SW480 (cell line): Measurements from ENCODE around the gene EP400.
A peak's percentile ranks its signal among the peaks of the same experiment; 100 is the strongest.

ENCODE experiments used
- DNase-seq: peaks from one replicate; pipeline ENCODE4 v3.0.0-alpha.2; 2016; ENCODE audit warnings: low spot score

The EP400 gene

DNA sequence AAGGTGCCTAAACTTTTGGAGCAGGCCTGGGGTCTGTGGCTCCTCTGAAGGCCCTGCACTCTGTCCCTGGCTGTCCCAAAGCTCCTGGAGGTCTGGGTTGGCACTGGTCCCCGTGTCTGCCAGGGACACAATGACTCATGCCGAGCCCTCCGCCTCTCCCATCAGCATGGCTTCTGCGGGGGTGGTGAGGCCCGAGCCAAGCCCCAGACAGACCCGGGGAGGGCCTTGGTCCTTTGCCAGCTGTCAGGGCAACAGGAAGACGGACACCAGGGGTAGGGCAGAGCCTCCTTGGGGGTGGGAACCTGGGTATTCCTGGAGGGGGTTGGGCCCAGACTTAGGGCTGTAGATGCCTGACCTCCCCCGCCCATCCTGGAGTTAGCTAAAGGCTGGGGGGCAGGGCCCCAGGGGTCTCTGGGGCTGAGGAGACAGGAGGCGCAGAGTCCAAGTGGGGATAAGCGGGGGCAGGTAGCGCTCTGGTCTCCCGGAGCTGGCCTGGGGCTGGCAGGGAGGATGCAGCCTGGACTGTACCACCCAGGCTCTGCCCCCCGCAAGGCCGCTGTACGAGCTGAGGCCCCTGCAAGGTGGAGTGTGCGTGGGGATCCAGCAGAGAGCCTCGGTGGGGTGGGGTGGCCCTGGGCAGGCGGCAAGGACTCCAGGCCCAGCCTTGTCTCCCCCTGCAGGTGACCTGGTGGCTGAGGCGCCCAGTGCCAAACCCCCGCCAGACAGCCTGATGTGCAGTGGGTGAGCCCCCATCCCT is 37.0 kb upstream of the EP400 start:
- DNase-seq: peak; percentile 73

DNA sequence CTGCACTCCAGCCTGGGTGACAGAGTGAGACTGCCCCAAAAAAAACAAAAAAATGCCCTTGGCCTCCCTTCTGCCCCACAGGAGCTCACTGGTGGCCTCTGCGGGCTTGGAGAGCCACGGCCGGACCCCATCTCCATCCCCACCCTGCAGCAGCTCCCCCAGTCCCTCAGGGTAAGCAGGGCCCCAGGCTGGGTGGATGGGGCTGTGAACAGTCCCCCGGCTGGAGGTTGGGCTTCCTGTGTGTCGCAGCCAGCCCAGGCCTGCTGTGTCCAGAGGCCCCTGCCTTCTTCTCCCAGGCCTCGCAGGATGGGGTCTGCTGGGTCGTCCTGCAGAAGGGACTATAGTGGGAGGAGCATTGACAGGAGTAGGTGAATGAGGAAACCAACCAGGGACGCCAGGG is 36.1 kb upstream of the EP400 start:
- no peak for DNase-seq

DNA sequence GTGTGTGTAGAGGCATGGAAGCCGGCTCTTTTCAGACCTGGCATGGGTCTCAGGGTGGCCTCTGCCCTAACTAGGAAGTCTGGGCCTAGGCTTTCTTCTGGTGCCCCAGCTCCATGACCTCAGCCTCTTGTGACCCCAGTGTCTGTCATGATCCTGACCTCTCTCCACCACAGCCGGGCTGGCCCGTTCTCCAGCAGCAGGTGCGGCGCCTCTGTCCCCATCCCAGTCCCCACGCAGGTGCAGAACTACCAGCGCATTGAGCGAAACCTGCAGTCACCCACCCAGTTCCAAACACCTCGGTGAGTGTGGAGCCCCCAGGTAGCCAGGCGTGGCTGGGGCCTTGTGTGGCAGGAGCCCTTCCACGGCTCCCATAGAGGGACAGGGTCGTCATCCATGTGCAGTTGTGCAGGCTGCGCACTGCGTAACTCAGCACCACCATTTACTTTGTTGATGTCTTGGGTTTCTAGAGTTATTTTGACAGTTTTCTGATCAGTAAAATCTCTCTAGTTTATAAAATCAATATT is 35.5 kb upstream of the EP400 start:
- DNase-seq: no peak

DNA sequence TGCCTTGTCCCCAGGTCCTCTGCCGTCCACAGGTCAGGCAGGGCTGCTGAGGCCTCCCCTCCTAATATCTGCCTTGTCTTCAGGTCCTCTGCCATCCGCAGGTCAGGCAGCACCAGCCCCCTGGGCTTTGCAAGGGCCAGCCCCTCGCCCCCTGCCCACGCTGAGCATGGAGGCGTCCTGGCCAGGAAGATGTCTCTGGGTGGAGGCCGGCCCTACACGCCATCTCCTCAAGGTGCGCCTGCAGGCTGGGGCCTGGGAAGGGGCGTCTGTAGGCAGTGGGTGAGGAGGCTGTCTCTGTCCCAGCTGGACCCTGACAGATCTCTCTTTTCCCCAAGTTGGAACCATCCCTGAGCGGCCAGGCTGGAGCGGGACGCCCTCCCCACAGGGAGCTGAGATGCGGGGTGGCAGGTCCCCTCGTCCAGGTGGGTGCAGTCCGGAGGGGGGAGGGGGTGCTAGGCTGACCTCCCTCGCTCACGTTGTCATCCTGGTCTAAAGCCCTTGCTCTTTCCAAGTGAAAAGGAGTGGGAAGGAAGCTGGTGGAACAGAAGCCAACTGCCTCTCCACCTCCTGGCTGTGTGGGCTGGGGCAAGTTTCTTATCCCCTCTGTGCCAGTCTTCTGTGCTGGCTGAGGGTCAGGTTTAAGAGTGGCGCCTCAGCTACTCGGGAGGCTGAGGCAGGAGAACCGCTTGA is 34.6 kb upstream of the EP400 start:
- no peak for DNase-seq

DNA sequence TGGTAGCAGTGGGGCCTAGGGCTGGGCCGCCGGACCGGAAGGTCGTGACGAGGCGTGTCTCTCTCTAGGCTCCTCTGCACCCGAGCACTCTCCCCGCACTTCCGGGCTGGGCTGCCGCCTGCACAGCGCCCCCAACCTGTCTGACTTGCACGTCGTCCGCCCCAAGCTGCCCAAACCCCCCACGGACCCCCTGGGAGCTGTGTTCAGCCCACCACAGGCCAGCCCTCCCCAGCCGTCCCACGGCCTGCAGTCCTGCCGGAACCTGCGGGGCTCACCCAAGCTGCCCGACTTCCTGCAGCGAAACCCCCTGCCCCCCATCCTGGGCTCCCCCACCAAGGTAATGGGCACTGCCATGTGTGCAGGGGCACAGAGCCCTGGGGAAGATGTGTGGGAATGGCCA is 33.9 kb upstream of the EP400 start:
- DNase-seq: no peak

DNA sequence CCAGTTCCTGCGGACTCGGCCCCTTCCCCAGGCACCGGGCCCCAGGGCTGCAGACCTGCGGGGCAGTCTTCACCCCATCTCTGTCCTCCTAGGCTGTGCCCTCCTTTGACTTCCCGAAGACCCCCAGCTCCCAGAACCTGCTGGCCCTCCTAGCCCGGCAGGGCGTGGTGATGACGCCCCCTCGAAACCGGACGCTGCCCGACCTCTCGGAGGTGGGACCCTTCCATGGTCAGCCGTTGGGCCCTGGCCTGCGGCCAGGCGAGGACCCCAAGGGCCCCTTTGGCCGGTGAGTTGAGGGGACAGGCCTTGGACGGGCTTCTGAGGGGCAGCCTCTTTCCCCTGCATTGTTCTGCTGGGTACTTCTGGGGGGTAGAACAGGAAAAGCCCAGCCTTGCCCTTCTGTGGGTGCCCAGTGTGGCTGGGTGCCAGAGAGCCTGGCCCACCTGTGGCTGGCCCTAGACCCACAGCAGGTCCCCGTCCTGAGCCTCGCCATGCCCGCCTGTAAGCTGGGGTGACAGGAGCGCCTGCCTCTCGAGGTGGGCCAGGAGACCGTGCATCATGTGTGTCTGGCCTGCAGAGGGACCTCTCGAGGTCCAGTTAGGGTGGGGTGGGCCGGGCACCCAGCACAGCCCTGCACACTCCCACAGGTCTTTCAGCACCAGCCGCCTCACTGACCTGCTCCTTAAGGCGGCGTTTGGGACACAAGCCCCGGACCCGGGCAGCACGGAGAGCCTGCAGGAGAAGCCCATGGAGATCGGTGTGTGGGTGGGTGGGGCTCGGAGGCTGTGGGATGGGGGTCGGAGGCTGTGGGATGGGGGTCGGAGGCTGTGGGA is 33.2 kb upstream of the EP400 start:
- DNase-seq: no peak

DNA sequence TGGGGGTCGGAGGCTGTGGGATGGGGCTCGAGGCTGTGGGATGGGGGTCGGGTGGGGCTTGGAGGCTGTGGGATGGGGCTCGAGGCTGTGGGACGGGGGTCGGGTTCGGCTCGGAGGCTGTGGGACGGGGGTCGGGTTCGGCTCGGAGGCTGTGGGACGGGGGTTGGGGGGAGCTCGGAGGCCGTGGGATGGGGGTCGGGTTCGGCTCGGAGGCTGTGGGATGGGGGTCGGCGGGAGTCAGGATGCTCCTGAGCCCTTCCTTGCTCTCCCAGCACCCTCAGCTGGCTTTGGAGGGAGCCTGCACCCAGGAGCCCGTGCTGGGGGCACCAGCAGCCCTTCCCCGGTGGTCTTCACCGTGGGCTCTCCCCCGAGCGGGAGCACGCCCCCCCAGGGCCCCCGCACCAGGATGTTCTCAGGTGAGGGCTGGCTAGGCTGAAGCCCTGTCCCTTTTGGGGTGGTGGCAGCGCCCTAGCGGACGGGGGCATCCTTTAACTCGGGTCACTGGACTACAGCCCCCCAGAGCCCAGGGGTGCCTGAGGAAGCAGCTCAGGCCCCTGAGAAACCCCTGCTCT is 32.5 kb upstream of the EP400 start:
- DNase-seq: no peak

DNA sequence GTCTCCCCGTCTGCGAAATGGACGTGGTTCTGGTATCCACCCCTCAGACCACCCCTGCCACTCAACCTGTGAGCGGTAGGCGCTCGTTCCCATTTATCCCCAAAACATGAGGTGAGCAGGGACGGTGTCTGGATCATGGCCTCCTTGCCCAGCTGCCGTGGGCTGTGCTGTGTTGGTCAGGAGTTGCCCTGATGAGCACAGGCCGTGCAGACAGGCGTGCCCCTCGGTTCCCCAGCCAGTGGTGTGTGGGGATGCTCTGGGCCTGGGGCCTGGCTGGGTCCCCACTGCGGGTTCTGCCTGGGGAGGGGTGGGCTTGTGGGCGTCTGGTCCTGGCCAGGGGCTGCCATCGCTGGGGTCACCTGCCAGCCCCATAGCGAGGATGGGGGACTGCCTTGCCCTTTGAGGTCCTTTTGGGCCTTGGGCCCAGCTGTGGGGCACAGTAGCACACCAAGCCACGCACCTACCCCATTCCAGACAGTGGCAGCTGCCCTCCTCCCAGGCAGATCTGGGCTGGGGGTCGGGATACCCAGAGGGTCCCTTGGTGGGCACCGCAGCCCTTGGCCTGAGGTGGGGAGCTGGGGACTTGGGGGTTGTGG is 31.9 kb upstream of the EP400 start:
- no peak for DNase-seq

DNA sequence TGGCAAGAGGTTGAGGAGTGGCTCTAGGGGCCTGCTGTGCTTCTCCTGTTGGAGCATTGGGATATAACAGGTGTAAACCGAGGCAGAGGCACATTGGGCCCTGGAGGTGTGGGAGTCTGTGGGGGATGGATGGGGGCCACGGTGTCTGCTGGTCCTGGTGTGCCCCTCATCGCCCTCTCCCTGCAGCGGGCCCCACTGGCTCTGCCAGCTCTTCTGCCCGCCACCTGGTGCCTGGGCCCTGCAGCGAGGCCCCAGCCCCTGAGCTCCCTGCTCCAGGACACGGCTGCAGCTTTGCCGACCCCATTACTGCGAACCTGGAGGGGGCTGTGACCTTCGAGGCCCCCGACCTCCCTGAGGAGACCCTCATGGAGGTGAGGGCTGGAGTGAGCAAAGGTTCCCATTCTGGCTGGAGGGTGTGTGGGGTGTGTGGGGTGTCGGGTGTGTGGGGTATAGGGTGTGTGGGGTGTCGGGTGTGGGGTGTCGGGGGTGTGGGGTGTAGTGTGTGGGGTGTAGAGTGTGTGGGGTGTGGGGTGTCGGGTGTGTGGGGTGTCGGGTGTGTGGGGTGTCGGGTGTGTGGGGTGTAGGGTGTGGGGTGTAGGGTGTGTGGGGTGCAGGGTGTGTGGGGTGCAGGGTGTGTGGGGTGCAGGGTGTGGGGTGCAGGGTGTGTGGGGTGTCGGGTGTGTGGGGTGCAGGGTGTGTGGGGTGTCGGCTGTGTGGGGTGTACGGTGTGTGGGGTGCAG is 31.3 kb upstream of the EP400 start:
- DNase-seq: no peak

DNA sequence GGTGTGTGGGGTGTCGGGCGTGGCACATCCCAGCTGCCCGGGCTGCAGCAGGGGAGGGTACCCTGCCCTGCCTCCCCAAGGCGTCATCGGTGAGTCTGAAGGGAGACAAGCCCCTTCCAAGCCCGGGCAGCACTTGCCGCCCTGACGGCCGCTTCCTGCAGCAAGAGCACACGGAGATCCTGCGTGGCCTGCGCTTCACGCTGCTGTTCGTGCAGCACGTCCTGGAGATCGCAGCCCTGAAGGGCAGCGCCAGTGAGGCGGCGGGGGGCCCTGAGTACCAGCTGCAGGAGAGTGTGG is 30.7 kb upstream of the EP400 start:
- DNase-seq: no peak

DNA sequence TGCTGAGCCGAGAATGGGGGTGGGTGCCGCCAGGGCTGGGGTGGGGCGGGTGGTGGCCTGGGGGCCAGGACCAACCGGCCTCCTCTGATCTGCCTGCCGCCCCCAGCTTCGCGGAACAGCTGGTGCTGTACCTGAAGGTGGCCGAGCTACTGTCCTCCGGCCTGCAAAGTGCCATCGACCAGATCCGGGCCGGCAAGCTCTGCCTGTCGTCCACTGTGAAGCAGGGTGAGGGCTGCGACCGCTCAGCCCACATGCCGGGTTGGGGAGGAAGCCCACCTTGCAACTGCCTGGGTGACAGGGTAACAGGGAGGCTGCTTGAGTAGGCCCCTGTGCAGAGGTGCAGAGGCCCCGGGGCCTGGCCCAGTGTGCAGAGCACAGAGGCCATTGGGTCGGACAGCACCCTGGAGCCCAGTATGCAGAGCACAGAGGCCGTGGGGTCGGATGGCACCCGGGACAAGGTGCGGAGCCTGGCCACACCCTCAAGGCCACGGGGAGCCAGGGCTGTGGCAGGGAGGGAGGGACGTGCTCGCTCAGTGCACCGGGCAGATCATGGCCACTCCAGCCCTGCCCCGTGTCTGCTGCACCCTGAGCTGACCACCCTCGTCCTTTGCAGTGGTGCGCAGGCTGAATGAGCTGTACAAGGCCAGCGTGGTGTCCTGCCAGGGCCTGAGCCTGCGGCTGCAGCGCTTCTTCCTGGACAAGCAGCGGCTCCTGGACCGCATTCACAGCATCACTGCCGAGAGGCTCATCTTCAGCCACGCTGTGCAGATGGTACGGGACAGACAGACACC is 30.2 kb upstream of the EP400 start:
- no peak for DNase-seq

DNA sequence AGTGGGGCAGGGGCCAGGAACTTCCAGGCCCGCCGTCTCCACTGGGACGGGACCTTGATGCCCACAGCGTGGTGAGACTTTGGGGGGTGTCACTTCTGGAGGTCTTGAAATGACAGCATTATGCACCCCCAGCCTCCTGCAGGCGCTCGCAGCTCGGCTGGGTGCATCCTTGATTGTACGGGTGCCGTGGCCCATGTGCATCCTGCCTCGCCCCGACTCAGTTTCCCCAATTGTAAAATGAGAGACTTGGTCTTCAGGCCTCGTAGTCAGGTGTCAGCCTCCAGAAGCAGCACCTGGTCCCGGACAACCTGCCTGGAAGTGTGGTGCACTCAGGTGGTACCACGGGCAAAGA is 29.6 kb upstream of the EP400 start:
- no peak for DNase-seq

DNA sequence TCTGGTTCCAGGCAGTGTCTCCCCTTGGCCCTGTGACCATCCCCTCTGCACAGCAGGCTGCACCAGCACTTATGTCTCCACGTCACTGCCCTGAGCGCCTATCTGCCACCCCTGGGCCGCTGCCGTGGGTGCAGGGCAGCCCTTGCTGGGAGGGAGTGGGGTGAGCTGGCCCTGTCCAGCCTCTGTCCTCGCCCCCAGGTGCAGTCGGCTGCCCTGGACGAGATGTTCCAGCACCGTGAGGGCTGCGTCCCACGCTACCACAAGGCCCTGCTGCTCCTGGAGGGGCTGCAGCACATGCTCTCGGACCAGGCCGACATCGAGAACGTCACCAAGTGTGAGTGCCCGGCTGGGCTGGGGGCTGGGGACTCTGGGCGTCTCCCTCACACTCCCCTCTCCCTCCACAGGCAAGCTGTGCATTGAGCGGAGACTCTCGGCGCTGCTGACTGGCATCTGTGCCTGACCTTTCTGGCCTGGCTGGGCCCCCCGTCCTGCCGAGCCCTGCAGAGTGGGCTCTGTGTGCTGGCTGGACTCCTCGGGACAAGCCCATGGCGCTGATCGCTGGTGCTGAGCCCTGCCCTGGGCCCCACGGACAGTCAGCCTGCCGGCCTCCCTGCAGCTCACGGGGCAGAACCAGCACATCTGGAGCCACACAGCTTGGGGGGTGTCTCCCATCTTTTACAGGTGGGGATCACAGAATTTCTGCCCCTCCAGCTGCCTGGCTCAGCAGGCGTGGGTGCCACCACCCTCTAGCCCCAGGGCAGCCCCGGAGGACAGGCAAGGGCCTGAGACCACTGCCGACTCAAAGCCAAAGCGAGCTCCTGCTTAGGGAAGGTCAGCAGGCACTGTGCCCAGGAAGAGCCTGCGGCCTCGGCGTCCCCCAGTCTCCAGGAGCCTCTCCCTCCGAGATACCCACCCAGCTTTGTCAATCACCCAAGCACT is 28.6 kb upstream of the EP400 start:
- DNase-seq: no peak

DNA sequence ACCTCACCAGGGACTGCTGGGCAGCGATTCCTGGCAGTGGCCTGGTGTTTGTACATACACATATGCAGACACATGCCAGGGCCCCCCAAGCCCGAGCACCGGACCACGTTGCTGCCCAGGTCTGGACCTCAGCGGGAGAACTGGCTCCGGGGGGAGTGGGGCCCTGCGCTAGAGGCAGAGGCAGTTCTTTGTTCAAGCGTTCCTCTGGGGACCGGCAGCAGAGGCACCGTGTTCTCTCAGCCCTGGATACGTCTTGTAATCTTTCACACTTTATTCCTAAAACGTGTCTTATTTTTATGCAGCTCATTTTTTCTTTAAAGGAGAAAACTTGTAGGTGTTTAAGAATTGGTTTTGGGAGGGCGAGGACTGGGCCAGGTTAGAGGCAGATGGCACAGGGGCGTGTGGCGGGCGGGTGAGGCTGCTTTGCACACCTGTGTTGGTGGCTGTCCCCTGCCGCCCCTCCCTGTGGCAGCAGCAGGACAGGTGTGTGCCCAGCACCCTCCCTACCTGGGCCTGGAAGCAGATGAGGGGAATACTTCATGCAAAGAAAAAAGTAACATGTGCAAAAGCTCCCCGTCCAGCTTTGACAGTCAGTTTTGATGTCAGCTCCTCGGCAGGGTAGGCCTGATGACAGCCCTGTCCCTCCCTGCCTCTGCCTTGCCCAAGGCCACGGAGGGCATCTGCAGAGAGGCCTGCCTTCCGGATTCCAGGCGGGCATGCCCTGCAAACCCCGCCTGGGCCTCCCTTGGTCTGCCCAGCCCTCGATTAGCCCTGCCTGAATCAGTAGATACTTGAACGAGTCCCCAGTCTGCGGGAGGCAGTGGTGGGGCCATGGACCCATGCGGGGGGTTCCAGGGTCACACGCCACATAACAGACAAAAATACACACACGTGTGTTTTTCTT is 27.6 kb upstream of the EP400 start:
- no peak for DNase-seq

DNA sequence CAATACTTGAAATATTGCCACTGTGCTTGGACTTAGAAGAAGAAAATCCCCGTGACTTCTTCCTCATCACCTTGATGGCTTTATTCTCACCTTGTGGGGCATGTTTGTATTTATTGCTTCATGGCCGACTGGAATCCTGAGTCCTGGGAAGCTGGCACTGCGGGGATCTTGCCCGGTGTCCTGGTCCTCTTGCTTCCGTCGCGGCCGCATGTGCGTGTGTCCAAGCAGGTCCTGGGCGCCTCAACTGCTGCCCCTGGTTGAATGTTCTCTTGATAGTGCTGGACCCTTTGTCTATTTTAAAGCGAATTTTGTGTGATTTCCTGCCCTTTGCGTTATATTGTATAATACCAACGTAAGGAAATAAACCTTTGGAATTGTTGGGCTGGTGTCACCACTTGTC is 27.0 kb upstream of the EP400 start:
- DNase-seq: no peak

DNA sequence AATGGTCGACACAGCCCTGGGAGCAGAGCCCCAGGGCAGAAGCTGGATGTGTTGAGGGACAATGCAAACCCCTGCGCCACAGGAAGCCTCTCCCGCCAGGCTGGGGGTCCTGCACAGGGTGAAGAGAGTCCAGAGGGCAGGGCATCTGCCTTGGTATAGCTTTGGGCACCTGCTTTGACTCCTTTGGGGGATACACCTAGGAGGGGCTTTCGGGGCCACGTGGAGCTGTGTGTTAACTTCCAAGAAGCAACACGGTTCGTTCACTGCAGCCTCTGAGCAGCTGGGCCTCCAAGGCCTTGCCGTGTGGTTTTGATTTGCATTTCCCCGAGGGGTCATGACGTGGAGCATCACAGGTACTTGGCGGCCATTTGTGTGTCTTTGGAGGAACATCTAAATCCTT is 26.5 kb upstream of the EP400 start:
- DNase-seq: no peak

DNA sequence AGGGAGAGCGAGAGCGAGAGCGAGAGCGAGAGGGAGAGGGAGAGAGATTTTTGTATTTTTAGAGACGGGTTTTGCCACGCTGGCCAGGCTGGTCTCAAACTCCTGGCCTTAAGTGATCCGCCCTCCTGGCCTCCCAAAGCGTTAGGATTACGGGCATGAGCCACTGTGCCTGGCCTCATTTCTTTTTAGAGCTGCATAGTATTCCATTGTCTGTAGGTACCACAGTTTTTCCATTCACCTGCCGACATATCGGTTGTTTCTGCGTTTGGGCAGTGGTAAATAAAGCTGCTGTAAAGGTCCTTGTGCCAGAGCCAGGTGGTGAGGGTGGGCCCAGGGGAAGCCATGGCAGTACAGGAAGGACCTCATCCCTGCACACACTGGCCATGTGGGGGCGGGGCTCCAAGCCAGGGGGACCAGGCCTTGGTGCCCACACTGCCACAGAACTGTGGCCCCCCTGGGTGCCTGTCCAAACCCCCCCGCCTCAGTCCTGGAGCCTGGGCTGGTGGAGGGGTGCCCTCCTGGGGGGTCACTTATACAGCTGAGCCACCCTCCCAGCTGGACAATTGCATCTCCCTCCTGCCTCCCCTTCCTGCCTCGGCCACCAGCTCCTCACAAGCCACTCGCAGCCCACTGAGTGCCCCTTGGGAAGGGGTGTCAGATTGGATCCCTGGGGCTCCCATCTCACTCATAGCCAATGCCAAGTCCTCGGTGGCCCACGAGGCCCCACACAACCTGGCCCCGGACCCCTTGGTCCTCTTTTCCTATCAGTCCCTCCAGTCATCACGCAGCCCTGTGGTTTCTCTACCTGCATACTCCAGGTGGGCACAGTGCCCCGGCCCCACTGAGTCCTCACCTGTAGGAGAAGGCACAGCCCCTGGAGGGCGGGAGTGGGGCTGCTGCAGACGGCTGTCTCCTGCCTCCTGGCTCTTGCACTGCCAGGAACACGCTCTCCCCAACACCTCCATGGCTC is 22.3 kb upstream of the EP400 start:
- no peak for DNase-seq
